RWPE2 (cell line): ENCODE data around the gene GAREM1.

Experiments used
- ATAC-seq: fragments of 200-7000 bp; cut with Tn5 transposase; 3 replicates; pipeline ENCODE4 v1.9.1; 2021; ENCODE audit warnings: low read depth
- DNase-seq: peaks from one replicate; pipeline ENCODE4 v3.0.0-alpha.2; 2020; ENCODE audit warnings: low spot score
- H3K27ac ChIP-seq: fragments of 450-650 bp; 2 replicates; pipeline ENCODE4 v1.5.1; 2017; ENCODE audit warnings: mild to moderate bottlenecking; ENCODE audit not compliant: poor library complexity, severe bottlenecking
- H3K27me3 ChIP-seq: fragments of 250-450 bp; sonication (Bioruptor Pico); 2 replicates; pipeline ENCODE4 v1.5.1; 2021; ENCODE audit warnings: mild to moderate bottlenecking, moderate library complexity; ENCODE audit not compliant: insufficient read depth, poor library complexity, severe bottlenecking
- H3K36me3 ChIP-seq: fragments of 250-450 bp; sonication (Bioruptor Pico); 2 replicates; pipeline ENCODE4 v1.5.1; 2020; ENCODE audit warnings: low read depth, mild to moderate bottlenecking, moderate library complexity
- H3K4me1 ChIP-seq: fragments of 250-450 bp; sonication (Bioruptor Pico); 2 replicates; pipeline ENCODE4 v1.5.1; 2021; ENCODE audit warnings: mild to moderate bottlenecking, moderate library complexity; ENCODE audit not compliant: insufficient read depth, poor library complexity, severe bottlenecking
- H3K4me3 ChIP-seq: fragments of 250-450 bp; sonication (Bioruptor Pico); 2 replicates; pipeline ENCODE4 v1.5.1; 2021; ENCODE audit warnings: mild to moderate bottlenecking, moderate library complexity; ENCODE audit not compliant: severe bottlenecking
- H3K9me3 ChIP-seq: fragments of 250-450 bp; sonication (Bioruptor Pico); 2 replicates; pipeline ENCODE4 v1.5.1; 2021; ENCODE audit warnings: mild to moderate bottlenecking, moderate library complexity; ENCODE audit not compliant: severe bottlenecking
- TF ChIP-seq, protein P1 (sequence below): fragments of 450-650 bp; IDR thresholded peaks from one replicate; pipeline ENCODE4 v1.5.1; 2017; ENCODE audit warnings: mild to moderate bottlenecking, moderate library complexity; ENCODE audit not compliant: poor library complexity, severe bottlenecking

The GAREM1 gene

GRCh38 chr18:32438173-32438572 lies 32.5 kb downstream of the GAREM1 start:
- Histone ChIP-seq H3K4me1 (no peaks in the 10 kb centered on the region), H3K9me3 (no peaks in the 10 kb centered on the region), H3K4me3 (no peak overlapping the region), H3K27me3 (no peaks in the 10 kb centered on the region), H3K36me3 (no peaks in the 10 kb centered on the region), H3K27ac (no peak overlapping the region)
- DNase-seq (no peak), ATAC-seq (no peak)
- TF ChIP-seq, protein P1, sequence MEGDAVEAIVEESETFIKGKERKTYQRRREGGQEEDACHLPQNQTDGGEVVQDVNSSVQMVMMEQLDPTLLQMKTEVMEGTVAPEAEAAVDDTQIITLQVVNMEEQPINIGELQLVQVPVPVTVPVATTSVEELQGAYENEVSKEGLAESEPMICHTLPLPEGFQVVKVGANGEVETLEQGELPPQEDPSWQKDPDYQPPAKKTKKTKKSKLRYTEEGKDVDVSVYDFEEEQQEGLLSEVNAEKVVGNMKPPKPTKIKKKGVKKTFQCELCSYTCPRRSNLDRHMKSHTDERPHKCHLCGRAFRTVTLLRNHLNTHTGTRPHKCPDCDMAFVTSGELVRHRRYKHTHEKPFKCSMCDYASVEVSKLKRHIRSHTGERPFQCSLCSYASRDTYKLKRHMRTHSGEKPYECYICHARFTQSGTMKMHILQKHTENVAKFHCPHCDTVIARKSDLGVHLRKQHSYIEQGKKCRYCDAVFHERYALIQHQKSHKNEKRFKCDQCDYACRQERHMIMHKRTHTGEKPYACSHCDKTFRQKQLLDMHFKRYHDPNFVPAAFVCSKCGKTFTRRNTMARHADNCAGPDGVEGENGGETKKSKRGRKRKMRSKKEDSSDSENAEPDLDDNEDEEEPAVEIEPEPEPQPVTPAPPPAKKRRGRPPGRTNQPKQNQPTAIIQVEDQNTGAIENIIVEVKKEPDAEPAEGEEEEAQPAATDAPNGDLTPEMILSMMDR, result no peak

DNA sequence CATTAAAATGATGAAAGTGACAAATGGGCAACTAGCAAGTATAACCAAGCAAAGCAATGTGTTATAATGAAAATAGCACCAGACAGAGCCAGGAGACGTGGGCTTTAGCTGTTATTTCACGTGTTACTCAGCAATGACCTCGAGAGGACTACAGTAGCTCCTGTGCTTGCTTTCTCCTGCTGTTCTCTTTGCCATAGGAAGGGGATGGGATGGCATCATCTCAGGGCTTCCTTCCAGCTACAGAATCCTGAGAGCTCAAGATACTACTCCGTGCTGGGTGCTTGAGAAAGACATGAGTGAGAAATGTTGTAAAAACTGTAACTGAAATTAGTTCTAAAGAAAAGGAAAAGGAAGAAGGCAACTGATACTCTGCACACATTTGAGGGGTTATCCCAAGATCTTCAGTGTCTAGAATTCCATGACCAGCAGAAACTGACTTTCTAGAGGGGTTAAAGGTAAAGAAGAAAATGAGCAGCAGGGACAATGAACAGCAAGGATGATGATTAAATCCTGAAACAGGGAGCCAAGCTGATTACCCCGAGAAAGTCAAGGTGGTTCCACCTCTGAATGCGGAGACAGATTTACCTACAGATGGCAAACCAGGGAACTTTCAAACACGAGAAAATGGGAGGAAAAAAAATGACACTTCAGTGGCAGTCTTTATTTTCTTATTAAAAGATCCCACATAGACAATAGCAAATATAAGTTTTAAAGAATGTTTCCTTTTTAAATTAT lies 33.4 kb downstream of the GAREM1 start:
- DNase-seq (no peak), ATAC-seq (no peak)
- Histone ChIP-seq H3K36me3 (no peaks in the 10 kb centered on the region), H3K27ac (no peak overlapping the region), H3K4me3 (no peak overlapping the region), H3K4me1 (no peaks in the 10 kb centered on the region), H3K27me3 (no peaks in the 10 kb centered on the region), H3K9me3 (no peaks in the 10 kb centered on the region)
- TF ChIP-seq, protein P1, result no peak

- no peak overlapping the region for H3K27ac ChIP-seq
- DNase-seq, result no peak
- no peaks in the 10 kb centered on the region for H3K4me1 ChIP-seq
- ATAC-seq, result no peak
- TF ChIP-seq, protein P1, result no peak
- H3K9me3 ChIP-seq, result no peaks in the 10 kb centered on the region
- H3K27me3 ChIP-seq, result no peaks in the 10 kb centered on the region
- H3K36me3 ChIP-seq, result no peaks in the 10 kb centered on the region
- H3K4me3 ChIP-seq, result no peak overlapping the region
Observed at GRCh38 chr18:32435631-32436500, 34.8 kb downstream of the GAREM1 start.

DNA sequence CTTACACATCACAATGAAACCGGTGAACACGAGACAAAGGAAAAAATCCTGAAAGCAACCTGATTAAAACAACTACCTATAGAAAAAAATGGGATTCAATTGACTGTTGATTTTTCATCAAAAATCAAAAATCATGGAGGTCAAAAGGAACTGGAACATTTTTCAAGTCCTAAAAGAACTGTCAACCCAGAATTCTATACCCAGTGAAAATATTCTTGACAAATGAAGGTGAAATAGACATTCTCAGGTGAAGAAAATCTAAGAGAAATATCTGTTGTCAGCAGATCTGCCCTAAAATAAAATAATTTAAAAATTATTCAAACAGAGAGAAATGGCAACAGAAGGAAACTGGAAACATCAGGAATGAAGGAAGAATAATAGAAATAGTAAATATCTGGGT lies 38.9 kb downstream of the GAREM1 start:
- no peak for ATAC-seq
- no peak overlapping the region for H3K4me3 ChIP-seq
- TF ChIP-seq, protein P1, result no peak
- no peaks in the 10 kb centered on the region for H3K36me3 ChIP-seq
- no peak overlapping the region for H3K27ac ChIP-seq
- no peaks in the 10 kb centered on the region for H3K9me3 ChIP-seq
- no peak for DNase-seq
- no peaks in the 10 kb centered on the region for H3K27me3 ChIP-seq
- no peaks in the 10 kb centered on the region for H3K4me1 ChIP-seq

- Histone ChIP-seq H3K9me3 (no peaks in the 10 kb centered on the region), H3K27me3 (no peaks in the 10 kb centered on the region)
Observed at GRCh38 chr18:32429402-32429801, 41.3 kb downstream of the GAREM1 start.

More at GRCh38 chr18:32429402-32429801, 41.3 kb downstream of the GAREM1 start:
- Histone ChIP-seq H3K27ac (no peak overlapping the region), H3K4me1 (peaks cover 11% of the 10 kb centered on the region), H3K4me3 (no peak overlapping the region), H3K36me3 (no peaks in the 10 kb centered on the region)
- ATAC-seq (no peak), DNase-seq (no peak)
- TF ChIP-seq, protein P1, result no peak
